Activated B cell treated with CpG ODN at 0.5 μM for 24 hours (primary cell): Measurements from ENCODE around the gene PLEK. TPM values are rescaled to one million over a fixed set of nuclear protein-coding genes. Genes with fewer than 3 reads are reported as not detected.

Experiments
- ATAC-seq: fragments of 200-7000 bp; cut with Tn5 transposase; one replicate; pipeline ENCODE4 v1.10.0; 2021; ENCODE audit warnings: low read depth, mild to moderate bottlenecking, moderate library complexity
- CTCF ChIA-PET: fragments of 350-600 bp; sonication (Branson Sonifier 250); formaldehyde crosslinking; loops from one replicate; lab custom pipeline; 2021; ENCODE audit warnings: antibody characterized with exemption; lab: Charles Lee
- POLR2A ChIA-PET: fragments of 350-600 bp; sonication (Branson Sonifier 250); formaldehyde crosslinking; loops from one replicate; lab custom pipeline; 2021; ENCODE audit warnings: antibody characterized with exemption; lab: Charles Lee
- DNase-seq: peaks from one replicate; pipeline ENCODE4 v3.0.0; 2022
- H3K27ac Mint-ChIP-seq: one replicate; pipeline ENCODE4 v1.8.0; 2020; ENCODE audit warnings: mixed read lengths
- H3K27me3 Mint-ChIP-seq: one replicate; pipeline ENCODE4 v1.8.0; 2021; ENCODE audit warnings: mixed read lengths
- H3K36me3 Mint-ChIP-seq: one replicate; pipeline ENCODE4 v1.8.0; 2021; ENCODE audit warnings: low read depth, mixed read lengths
- H3K4me1 Mint-ChIP-seq: one replicate; pipeline ENCODE4 v1.8.0; 2021; ENCODE audit warnings: mixed read lengths
- H3K4me3 Mint-ChIP-seq: one replicate; pipeline ENCODE4 v1.8.0; 2020; ENCODE audit warnings: mild to moderate bottlenecking, mixed read lengths
- H3K9me3 Mint-ChIP-seq: one replicate; pipeline ENCODE4 v1.8.0; 2020; ENCODE audit warnings: mixed read lengths
- CTCF ChIP-seq: fragments of 200-600 bp; IDR thresholded peaks from one replicate; pipeline ENCODE4 v1.8.0; 2022; ENCODE audit warnings: antibody characterized with exemption, mild to moderate bottlenecking
- intact Hi-C: fragments of 100-400 bp; cut with micrococcal nuclease; formaldehyde crosslinking; loops from one replicate; pipeline ENCODE4 v1.15.1; 2024
- total RNA-seq: library from RNA; stranded (reverse); gene quantifications from 2 replicates; pipeline ENCODE4 v1.2.3, GENCODE V29; 2022

PLEK gene
- total RNA-seq, 1 donor from 2014 or later: 140 TPM

DNA sequence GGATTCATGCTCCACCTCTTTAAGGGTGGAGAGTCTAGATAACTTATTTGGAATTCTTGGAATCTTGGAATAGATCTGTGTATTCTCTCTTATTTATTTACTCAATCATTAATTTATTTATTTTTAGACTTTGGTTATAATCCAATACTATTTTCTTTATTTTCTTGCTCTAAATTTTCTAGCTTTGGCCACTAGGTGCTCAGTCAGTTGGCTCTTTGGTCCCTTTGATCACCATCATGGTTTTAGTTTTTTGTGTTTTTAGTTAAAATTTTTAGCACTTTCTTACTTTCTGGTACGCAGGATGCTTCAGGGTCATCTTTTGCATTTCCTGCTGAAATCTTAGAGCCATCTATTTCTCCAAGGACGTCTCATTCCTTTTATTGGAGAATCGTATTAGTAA, 5.2 kb upstream of the PLEK start:
- intact Hi-C loops: loop anchor here (10.0 kb wide), 1 partner anchor 375 kb away; the partner anchor contains the start of gene ARHGAP25
- POLR2A ChIA-PET: no interaction called here
- no peak for ATAC-seq
- CTCF ChIA-PET: interaction anchor here (0.9 to 3.3 kb wide), 3 partner anchors 26 to 82 kb away, joined by 3 to 32 read pairs (median 5); no protein-coding TSS in a partner anchor
- Mint-ChIP-seq H3K36me3 (no peaks in the 10 kb centered on the region), H3K4me3 (no peak overlapping the region), H3K4me1 (peaks cover 44% of the 10 kb centered on the region), H3K9me3 (no peaks in the 10 kb centered on the region), H3K27me3 (no peaks in the 10 kb centered on the region), H3K27ac (no peak overlapping the region)
- no peak for TF ChIP-seq CTCF
- DNase-seq: no peak

GRCh38 chr2:68362069-68362468, 3.0 kb upstream of the PLEK start:
- Mint-ChIP-seq H3K4me3 (peak overlapping the region; percentile 84), H3K36me3 (peaks cover 13% of the 10 kb centered on the region), H3K27ac (peak overlapping the region; percentile 91), H3K27me3 (no peaks in the 10 kb centered on the region), H3K9me3 (no peaks in the 10 kb centered on the region), H3K4me1 (peaks cover 56% of the 10 kb centered on the region)
- ATAC-seq (peak; percentile 66), DNase-seq (peak; percentile 63)
- peak; percentile 33 for TF ChIP-seq CTCF
- CTCF ChIA-PET: interaction anchor here (0.7 to 5.6 kb wide), 6 partner anchors 24 to 80 kb away, joined by 3 to 47 read pairs (median 3); no protein-coding TSS in a partner anchor
- POLR2A ChIA-PET: interaction anchor here (1.0 to 1.1 kb wide), 2 partner anchors 26 to 79 kb away, joined by 3 to 7 read pairs; no protein-coding TSS in a partner anchor
- intact Hi-C loops: loop anchor here (1.0 to 10.0 kb wide), 7 partner anchors 25 to 373 kb away; partner anchors contain the start of gene ARHGAP25

DNA sequence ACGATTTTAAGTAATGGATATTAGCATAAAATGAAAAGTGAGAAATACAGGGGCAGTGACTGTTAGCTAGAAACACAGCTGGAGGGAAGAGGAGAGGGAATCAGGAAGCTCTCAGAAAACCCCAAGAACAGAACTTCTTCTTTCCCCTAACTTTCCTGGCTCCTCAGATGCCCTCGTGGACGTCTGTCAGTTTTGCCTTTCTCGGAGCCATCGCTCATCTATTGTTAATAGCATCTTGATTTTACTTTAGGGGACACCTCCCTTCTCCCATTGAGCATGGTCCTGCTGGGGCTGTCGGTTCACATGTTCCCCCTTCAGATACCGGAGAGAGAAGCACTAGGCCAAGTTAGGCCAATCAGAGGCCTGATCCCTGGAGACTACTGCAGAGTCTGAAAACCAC, 2.3 kb upstream of the PLEK start:
- no peaks in the 10 kb centered on the region for H3K27me3 Mint-ChIP-seq
- ChIA-PET CTCF (interaction anchor here (0.7 to 5.6 kb wide), 4 partner anchors 20 to 79 kb away, joined by 3 to 47 read pairs (median 3); no protein-coding TSS in a partner anchor), POLR2A (interaction anchor here (1.0 to 1.1 kb wide), 2 partner anchors 25 to 79 kb away, joined by 3 to 7 read pairs; no protein-coding TSS in a partner anchor)
- peak overlapping the region; percentile 84 for H3K4me3 Mint-ChIP-seq
- H3K36me3 Mint-ChIP-seq: peaks cover 19% of the 10 kb centered on the region
- peak overlapping the region; percentile 91 for H3K27ac Mint-ChIP-seq
- intact Hi-C loops: loop anchor here (1.0 to 10.0 kb wide), 7 partner anchors 25 to 372 kb away; partner anchors contain the start of gene ARHGAP25
- no peaks in the 10 kb centered on the region for H3K9me3 Mint-ChIP-seq
- no peak for DNase-seq
- no peak for TF ChIP-seq CTCF
- ATAC-seq: no peak
- H3K4me1 Mint-ChIP-seq: peaks cover 59% of the 10 kb centered on the region

- no peak for TF ChIP-seq CTCF
- DNase-seq (no peak), ATAC-seq (no peak)
- Mint-ChIP-seq H3K36me3 (peaks cover 29% of the 10 kb centered on the region), H3K27ac (peak overlapping the region; percentile 91), H3K9me3 (no peaks in the 10 kb centered on the region), H3K27me3 (no peaks in the 10 kb centered on the region), H3K4me3 (peak overlapping the region; percentile 97), H3K4me1 (peaks cover 63% of the 10 kb centered on the region)
- intact Hi-C loops: loop anchor here (2.0 to 10.0 kb wide), 2 partner anchors 39 to 371 kb away; partner anchors contain the start of gene ARHGAP25
- ChIA-PET POLR2A (no interaction called here), CTCF (interaction anchor here (5.6 kb wide), 1 partner anchor 78 kb away, joined by 47 read pairs; no protein-coding TSS in a partner anchor)
Observed at GRCh38 chr2:68363721-68364120, 1.4 kb upstream of the PLEK start.

DNA sequence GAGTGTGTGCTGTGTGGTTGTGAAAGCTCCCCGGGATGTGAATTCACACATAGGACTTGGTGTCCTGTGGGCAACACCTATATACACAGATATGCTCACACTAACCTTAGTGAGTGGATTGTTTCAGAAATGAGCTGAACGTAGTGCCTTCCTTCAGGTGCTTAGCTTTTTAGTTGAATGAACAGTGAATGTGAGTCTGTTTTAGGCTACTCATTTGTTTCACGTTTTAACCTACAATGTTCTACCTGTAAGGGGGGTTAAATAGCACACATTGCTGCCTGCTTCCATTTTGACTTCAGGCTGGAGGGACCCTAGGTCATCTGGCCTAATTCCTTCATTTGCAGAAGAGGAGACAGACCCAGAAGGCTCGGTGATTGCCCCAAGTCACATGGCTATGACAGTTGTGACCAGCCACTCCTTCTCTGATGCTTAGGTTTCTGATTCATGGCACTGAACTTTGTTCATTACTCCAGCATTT, 1.0 kb downstream of the PLEK start:
- H3K4me1 Mint-ChIP-seq: peaks cover 85% of the 10 kb centered on the region
- CTCF ChIA-PET: interaction anchor here (1.0 to 5.6 kb wide), 6 partner anchors 38 to 170 kb away, joined by 3 to 47 read pairs (median 4); partner anchors contain the start of gene PPP3R1
- peaks cover 42% of the 10 kb centered on the region for H3K36me3 Mint-ChIP-seq
- no peak for TF ChIP-seq CTCF
- ATAC-seq (peak; percentile 38), DNase-seq (no peak)
- H3K27me3 Mint-ChIP-seq: no peaks in the 10 kb centered on the region
- H3K27ac Mint-ChIP-seq: peak overlapping the region; percentile 91
- H3K9me3 Mint-ChIP-seq: no peaks in the 10 kb centered on the region
- intact Hi-C loops: loop anchor here (5.0 to 10.0 kb wide), 2 partner anchors 369 to 541 kb away; partner anchors contain the start of gene ARHGAP25
- peak overlapping the region; percentile 97 for H3K4me3 Mint-ChIP-seq
- POLR2A ChIA-PET: interaction anchor here (1.0 to 2.8 kb wide), 19 partner anchors 9 to 355 kb away, joined by 3 to 22 read pairs (median 5); partner anchors contain the start of gene PPP3R1
